Measurements from ENCODE around the gene CCDC85C. TPM values are rescaled to one million over a fixed set of nuclear protein-coding genes. Genes with fewer than 3 reads are reported as not detected.

CCDC85C gene
- total RNA-seq, 1 experiment from 2014 or later: 36.4 TPM

DNA sequence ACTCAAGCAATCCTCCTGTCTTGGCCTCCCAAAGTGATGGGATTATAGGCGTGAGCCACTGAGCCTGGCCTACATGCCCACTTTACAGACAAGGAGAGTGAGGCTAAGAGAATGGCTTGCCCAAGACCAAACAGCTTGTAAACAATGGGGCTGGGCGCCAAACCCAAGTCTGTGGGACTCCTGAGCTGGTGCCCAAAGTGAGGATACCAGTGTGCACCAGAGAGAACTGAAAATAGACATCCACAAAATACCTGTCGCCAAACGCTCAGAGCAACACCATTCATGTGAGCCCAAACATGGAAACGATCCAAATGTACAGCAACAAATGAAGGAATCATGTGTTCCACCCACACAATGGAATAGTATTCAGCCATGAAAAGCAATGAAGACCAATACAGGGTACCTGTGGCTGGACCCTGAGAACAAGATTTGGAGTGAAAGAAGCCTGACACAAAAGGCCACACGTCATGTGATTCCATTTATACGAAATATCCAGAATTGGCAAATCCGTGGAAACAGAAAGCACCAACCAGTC, 84.6 kb downstream of the CCDC85C start:
- Histone ChIP-seq H3F3A (ENCODE audit: low read length, unreplicated experiment) (no peaks in the 10 kb centered on the region), H4K20me1 (ENCODE audit: low read length) (peaks cover 5% of the 10 kb centered on the region; the same call in 1 of the 2 replicates), H3K9me2 (replicated peaks; ENCODE audit: low read length) (no peaks in the 10 kb centered on the region), H2AFZ (ENCODE audit: low read length) (no peak overlapping the region), H3K9ac (ENCODE audit: low read length) (no peak overlapping the region), H3K9me3 (ENCODE audit: low read length) (no peaks in the 10 kb centered on the region), H3K4me2 (ENCODE audit: low read length) (no peak overlapping the region), H3K4me1 (ENCODE audit: insufficient read depth, low read length) (peaks cover 26% of the 10 kb centered on the region), H3K36me3 (ENCODE audit: low read depth, low read length) (no peaks in the 10 kb centered on the region; the same call in 1 of the 2 replicates), H3K4me3 (ENCODE audit: low read length) (no peak overlapping the region), H3K27ac (ENCODE audit: low read length) (no peak overlapping the region), H3K27me3 (ENCODE audit: low read length) (no peaks in the 10 kb centered on the region), H3K79me2 (ENCODE audit: low read length) (peaks cover 28% of the 10 kb centered on the region)
- intact Hi-C loops (cut with micrococcal nuclease): no loop called here
- POLR2A ChIA-PET (ENCODE audit: unreplicated experiment): no interaction called here
- ATAC-seq: no peak
- TF ChIP-seq EZH2phosphoT487 (IDR thresholded peaks at IDR 0.05; ENCODE audit: borderline replicate concordance, low read length): no peak
- TF ChIP-seq, protein P1, sequence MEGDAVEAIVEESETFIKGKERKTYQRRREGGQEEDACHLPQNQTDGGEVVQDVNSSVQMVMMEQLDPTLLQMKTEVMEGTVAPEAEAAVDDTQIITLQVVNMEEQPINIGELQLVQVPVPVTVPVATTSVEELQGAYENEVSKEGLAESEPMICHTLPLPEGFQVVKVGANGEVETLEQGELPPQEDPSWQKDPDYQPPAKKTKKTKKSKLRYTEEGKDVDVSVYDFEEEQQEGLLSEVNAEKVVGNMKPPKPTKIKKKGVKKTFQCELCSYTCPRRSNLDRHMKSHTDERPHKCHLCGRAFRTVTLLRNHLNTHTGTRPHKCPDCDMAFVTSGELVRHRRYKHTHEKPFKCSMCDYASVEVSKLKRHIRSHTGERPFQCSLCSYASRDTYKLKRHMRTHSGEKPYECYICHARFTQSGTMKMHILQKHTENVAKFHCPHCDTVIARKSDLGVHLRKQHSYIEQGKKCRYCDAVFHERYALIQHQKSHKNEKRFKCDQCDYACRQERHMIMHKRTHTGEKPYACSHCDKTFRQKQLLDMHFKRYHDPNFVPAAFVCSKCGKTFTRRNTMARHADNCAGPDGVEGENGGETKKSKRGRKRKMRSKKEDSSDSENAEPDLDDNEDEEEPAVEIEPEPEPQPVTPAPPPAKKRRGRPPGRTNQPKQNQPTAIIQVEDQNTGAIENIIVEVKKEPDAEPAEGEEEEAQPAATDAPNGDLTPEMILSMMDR (conservative IDR thresholded peaks at IDR 0.05; ENCODE audit: low read depth, low read length): no peak
- no peak for TF ChIP-seq EZH2 (IDR thresholded peaks at IDR 0.05; ENCODE audit: low read length, unreplicated experiment)
- CTCF ChIA-PET: interaction anchor here (1.0 kb wide), 1 partner anchor 109 kb away, joined by 3 read pairs; no protein-coding TSS in a partner anchor
- no TSS peak for BruUV-seq (replicated peaks)
- no peak for DNase-seq

DNA sequence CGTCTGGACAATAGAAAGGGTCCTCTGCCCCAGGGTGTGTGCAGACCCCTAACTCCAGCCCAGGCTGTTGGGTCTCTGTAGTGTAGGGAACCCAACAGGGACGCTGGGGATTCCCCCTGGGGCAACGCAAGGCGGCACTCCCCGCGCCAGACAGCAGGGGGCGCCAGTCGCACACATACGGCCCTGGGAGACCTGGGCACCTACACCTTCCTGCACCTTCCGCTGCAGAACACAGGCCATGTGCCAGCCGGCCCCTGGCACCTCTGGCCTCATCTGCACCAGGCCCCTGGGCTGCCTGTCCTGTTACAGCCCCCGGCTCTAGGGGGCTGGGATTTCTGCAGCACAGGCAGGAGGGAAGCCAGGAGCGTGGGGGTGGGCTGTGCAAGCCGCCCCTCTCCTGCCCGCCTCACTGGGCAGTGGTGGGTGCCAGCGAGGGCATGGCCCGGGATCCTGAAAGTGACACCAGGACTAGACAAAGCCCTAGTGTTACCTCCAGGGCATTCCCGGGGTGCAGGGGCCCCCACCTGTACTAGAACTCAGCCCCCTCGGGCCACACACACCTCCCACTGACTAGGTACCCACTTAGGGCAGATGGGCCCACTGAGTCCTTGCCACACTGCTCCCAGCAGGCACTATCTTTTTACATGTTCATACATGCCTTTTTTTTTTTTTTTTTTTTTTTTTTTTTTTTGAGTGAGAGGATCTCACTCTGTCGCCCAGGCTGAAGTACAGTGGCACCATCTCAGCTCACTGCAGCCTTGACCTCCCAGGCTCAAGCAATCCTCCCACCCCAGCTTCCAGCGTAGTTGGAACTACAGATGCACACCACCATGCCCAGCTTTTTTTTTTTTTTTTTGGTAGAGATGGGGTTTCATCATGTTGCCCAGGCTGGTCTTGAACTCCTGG, 85.3 kb downstream of the CCDC85C start:
- Histone ChIP-seq H3K9ac (ENCODE audit: low read length) (no peak overlapping the region), H3K36me3 (ENCODE audit: low read depth, low read length) (no peaks in the 10 kb centered on the region; the same call in 1 of the 2 replicates), H3K4me3 (ENCODE audit: low read length) (no peak overlapping the region), H3K79me2 (ENCODE audit: low read length) (peaks cover 21% of the 10 kb centered on the region), H3K4me2 (ENCODE audit: low read length) (no peak overlapping the region), H3K4me1 (ENCODE audit: insufficient read depth, low read length) (peaks cover 19% of the 10 kb centered on the region), H3K9me2 (replicated peaks; ENCODE audit: low read length) (no peaks in the 10 kb centered on the region), H3K27ac (ENCODE audit: low read length) (no peak overlapping the region), H3K27me3 (ENCODE audit: low read length) (no peaks in the 10 kb centered on the region), H2AFZ (ENCODE audit: low read length) (no peak overlapping the region), H3K9me3 (ENCODE audit: low read length) (no peaks in the 10 kb centered on the region), H4K20me1 (ENCODE audit: low read length) (0 out of 2 replicates have a peak, but pooled peaks cover 3% of the 10 kb centered on the region), H3F3A (ENCODE audit: low read length, unreplicated experiment) (no peaks in the 10 kb centered on the region)
- no TSS peak for BruUV-seq (replicated peaks)
- POLR2A ChIA-PET (ENCODE audit: unreplicated experiment): no interaction called here
- DNase-seq (peak; percentile 77), ATAC-seq (peak; percentile 54)
- CTCF ChIA-PET: interaction anchor here (1.0 kb wide), 1 partner anchor 110 kb away, joined by 3 read pairs; no protein-coding TSS in a partner anchor
- intact Hi-C loops (cut with micrococcal nuclease): loop anchor here (1.0 kb wide), 1 partner anchor 111 kb away; no protein-coding TSS in a partner anchor
- TF ChIP-seq, protein P1 (conservative IDR thresholded peaks at IDR 0.05; ENCODE audit: low read depth, low read length): peak; percentile 89
- TF ChIP-seq EZH2phosphoT487 (IDR thresholded peaks at IDR 0.05; ENCODE audit: borderline replicate concordance, low read length) (no peak), EZH2 (IDR thresholded peaks at IDR 0.05; ENCODE audit: low read length, unreplicated experiment) (no peak)

Data from PC-3 (cell line).